Left lobe of liver (tissue), 2 donors: ENCODE results near the gene KIAA1217. TPM values are rescaled to one million over a fixed set of nuclear protein-coding genes. Genes with fewer than 3 reads are reported as not detected.
A peak's percentile ranks its signal among the peaks of the same experiment; 100 is the strongest.

Experiments used
- ATAC-seq: fragments of 200-7000 bp; cut with Tn5 transposase; one replicate; pipeline ENCODE4 v1.9.1; 2020; ENCODE audit warnings: mild to moderate bottlenecking, moderate library complexity
- DNase-seq: peaks from one replicate; pipeline ENCODE4 v3.0.0-alpha.2; 2020; ENCODE audit warnings: low spot score
- total RNA-seq: library from RNA; stranded (reverse); gene quantifications from one replicate; pipeline ENCODE4 v1.2.1, GENCODE V29; 2021
- donor health status: DM: no; HTN: no; CAD: no; lungs with moderate emphysema.
- donor health status: DM: no; HTN: yes; CAD: no.

The KIAA1217 gene
- total RNA-seq, 1 donor from 2014 or later = 26.7 TPM

DNA sequence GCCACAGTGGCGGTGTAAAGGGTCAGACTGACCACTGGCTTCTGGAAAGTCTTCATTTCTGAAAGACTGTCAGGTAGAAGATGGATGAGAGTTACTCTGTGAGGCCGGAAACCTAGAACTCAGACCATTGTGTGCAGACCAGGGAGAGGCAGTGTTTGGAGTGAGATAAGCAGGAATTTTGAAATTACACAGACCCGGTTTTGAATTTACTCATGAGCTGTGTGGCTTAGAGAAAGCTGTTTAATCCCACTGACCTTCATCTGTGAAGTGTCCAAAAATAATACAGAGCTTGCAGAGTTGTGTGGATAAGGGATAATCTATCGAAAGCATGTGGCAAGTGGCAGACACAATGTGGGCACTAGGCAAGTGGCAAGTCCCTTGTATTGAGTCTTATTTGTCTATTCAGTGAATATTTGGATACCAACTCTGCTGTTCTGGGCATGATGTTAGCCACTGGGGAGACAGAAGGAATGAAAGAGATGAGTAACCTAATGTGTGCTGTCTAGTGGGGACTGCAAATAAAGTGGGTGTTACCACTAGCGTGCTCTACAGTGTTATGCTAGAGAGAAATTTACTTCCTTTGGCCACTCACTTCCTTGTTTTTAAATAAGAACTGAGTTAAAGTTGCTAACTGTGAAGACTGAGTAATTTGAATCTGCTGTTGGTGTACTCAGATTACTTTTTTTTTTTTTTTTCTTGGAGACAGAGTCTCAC lies 69.4 kb downstream of the KIAA1217 start:
- no peak for DNase-seq
- no peak for ATAC-seq

DNA sequence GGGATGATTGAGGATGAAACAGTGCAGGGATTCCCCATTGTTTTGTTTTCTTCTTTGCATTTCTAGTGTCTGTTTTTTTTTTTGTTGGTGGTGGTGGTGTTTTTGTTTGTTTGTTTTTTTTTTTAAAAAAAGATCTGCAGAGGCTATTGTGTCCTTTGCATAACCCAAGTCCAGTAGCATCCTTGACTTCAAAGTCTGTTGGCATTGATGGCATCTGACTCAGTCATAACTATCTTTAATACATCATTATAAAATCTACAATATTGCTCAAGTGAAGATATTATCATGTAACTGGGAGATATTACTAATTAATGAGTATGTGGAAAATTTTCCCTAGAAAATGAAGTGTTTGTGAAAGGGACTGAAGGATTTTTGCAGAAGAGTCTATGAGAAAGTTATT lies 70.2 kb downstream of the KIAA1217 start:
- DNase-seq (no peak), ATAC-seq (no peak)

GRCh38 chr10:24287559-24288195 lies 78.7 kb downstream of the KIAA1217 start:
- DNase-seq (no peak), ATAC-seq (no peak)

GRCh38 chr10:24288581-24288980 lies 79.6 kb downstream of the KIAA1217 start:
- DNase-seq (no peak), ATAC-seq (no peak)

GRCh38 chr10:24289235-24289634 lies 80.3 kb downstream of the KIAA1217 start:
- no peak for ATAC-seq
- no peak for DNase-seq

DNA sequence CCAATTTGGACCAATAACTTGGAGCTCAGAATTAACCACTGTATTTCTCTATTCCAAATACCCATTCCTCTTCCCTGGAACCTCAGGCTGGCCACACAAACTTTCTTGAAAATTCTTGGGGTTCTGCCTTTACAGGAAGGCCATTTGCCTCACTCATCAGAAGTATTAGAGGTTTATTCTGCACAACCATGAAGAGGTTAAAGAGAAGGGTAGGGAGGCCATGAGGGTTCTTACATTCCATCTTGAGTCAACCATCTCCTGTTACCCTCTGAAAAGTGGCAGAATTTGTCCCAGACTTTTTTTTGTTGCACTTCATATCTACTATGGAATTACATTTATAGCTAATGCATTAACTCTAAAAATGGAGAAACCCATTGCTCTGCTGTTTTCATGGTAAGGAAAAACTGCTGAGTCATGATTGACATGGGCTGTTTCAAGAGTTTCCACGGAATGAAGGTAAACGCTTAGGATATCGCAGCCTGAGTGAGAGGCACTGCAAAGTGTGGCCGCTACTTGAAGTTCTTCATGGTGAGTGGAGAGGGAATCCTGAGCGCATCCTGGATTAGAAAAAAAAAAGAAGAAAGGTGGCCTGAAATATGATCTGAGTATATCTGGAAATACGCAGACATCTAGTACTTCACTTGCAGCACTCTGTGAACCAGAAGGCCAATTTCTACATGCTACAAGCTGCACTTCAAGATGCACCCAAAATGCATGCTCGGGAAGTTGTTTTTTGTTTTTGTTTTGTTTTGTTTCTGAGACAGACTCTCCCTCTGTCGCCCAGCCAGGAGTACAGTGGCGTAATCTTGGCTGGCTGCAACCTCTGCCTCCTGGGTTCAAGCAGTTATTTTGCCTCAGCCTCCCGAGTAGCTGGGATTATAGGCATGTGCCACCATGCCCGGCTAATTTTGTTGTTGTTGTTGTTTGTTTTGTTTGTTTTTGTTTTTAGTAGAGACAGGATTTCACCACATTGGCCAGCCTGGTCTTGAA lies 83.7 kb downstream of the KIAA1217 start:
- ATAC-seq (no peak), DNase-seq (no peak)

GRCh38 chr10:24299578-24300260 lies 90.8 kb downstream of the KIAA1217 start:
- no peak for ATAC-seq
- DNase-seq = no peak

DNA sequence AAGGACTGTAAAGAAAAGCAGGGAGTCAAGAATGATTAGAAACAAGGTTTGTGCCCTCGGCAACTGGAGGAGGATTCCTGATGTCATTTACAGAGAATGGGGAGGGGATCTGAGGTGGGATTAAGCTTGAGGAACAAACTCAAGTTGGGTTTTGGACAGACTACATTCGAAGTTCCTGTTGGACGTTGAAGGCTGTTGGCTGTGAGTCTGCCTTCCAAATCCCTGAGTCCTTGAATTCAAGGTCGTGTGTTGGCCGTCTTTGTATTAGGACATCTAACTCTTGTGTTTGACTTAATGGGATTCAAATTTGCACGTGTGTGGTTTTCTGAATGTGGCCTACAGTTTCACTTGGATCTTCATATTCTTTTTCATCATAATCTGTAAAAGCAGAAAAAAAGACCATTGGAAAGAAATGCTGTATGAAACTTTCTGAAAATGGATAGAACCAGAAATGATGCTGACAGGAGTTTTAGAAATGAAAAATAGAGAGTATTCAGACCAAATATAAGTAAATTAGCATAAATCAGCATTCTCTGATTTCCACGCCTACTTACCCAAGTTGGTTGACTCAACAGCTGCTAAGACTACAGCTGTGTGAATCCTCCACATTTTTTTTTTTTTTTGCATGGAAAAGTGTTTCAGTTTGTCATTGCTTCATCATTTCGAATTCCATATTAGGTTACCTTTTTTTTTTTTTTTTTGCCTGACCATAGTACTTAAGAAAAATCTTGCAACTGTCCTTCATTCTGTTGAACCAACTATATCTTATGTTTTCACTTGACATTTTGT lies 94.8 kb downstream of the KIAA1217 start:
- no peak for DNase-seq
- ATAC-seq = no peak

GRCh38 chr10:24305551-24306506 lies 96.9 kb downstream of the KIAA1217 start:
- DNase-seq = no peak
- ATAC-seq = no peak

GRCh38 chr10:24306507-24306875 lies 97.6 kb downstream of the KIAA1217 start:
- ATAC-seq (no peak), DNase-seq (no peak)

DNA sequence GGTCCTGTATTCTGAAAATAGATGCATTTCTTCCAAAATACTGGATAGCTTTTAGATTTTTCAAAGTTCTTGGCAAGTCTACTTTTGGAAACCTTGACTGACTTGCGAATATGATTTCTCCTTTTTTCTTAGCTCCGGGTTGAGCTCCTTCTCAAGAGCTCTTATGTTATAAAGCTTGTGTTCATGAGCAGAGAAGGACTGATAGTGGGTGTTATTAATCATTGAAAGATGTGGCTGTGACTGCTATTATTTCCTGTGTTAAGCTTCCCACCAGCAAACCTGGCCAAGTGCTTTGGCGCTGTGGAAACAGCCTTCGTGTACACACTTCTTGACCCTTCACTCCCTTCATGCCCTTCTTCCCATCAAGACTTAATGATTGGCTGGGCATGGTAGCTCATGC lies 98.2 kb downstream of the KIAA1217 start:
- ATAC-seq = no peak
- no peak for DNase-seq

- DNase-seq (no peak), ATAC-seq (no peak)
Observed at GRCh38 chr10:24307696-24308485, 99.0 kb downstream of the KIAA1217 start.

- no peak for ATAC-seq
- no peak for DNase-seq
Observed at GRCh38 chr10:24310104-24310503, 101.2 kb downstream of the KIAA1217 start.

GRCh38 chr10:24311888-24312287 lies 103.0 kb downstream of the KIAA1217 start:
- no peak for ATAC-seq
- DNase-seq = no peak

DNA sequence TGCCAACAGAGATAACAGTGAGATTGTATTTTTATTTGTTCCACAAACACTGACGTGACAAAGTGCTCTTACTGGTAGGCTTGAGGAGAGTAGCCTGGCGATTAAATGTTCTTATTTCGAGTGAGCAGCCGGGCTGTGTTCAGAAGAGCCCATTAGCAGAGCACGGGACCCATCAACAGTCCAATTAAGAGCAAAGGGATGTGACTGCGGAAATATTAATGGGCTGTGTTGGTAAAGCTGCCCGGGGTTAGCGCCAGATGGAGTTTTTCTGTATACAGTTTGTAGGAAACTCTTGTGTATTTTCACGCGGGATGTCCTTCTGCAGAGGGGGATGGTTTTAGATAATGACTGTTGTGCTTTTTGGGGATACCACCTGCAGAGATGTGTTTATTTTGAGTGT lies 104.3 kb downstream of the KIAA1217 start:
- ATAC-seq (no peak), DNase-seq (no peak)

- DNase-seq (no peak), ATAC-seq (peak; percentile 29)
Observed at GRCh38 chr10:24315211-24315610, 106.3 kb downstream of the KIAA1217 start.

GRCh38 chr10:24318517-24318916 lies 109.6 kb downstream of the KIAA1217 start:
- ATAC-seq (no peak), DNase-seq (no peak)

DNA sequence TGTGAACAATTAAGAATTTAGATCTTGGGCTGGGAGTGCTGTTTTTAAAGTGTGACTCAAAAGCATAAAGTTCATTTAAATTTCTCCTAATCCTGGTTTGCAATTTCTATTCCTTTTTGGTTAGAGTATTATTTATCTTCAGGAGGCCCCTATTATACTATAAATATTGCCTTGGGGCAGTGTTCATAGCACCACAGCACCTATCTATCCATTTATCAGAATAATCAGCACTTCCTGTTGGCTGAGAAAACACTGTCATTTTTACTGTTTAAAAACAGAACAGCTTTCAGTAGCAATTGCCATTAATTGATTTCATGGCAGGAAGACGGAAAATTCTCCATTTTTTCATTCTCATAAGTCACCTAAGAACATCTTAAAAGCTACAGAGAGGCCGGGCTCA lies 111.4 kb downstream of the KIAA1217 start:
- DNase-seq (no peak), ATAC-seq (no peak)
